CD14-positive monocyte (primary cell): ENCODE results near the gene CIAO2A. TPM values are rescaled to one million over a fixed set of nuclear protein-coding genes. Genes with fewer than 3 reads are reported as not detected.

Experiments
- DNase-seq, 3 donors: peaks; one replicate each; pipeline ENCODE4 v3.0.0-alpha.2; 2011 to 2022
- H2AFZ ChIP-seq: 2 replicates; pipeline ENCODE4 v1.6.0; 2012; ENCODE audit warnings: mild to moderate bottlenecking, low read depth, low read length, inconsistent platforms; ENCODE audit not compliant: insufficient read depth, poor library complexity, severe bottlenecking
- H3K27ac ChIP-seq, 2 donors: 1 replicate in 1 of 2; 2 replicates in 1 of 2; pipeline ENCODE4 v1.5.1; 2012 to 2013; ENCODE audit warnings: low read length in 2 of 2, control low read depth in 1 of 2, inconsistent platforms in 1 of 2, low read depth in 1 of 2, mild to moderate bottlenecking in 1 of 2
- H3K27me3 ChIP-seq, 2 donors: one replicate each; pipeline versions ENCODE4 v1.6.0 to v1.6.1; 2011 to 2013; ENCODE audit warnings: low read length in 2 of 2; ENCODE audit not compliant: control insufficient read depth in 2 of 2, insufficient read depth in 2 of 2
- H3K36me3 ChIP-seq, 2 donors: replicated peaks in 1 of 2; 1 replicate in 1 of 2; 2 replicates in 1 of 2; pipeline versions ENCODE4 v1.5.1 to v1.6.1; 2012 to 2013; ENCODE audit warnings: low read length in 2 of 2, control low read depth in 1 of 2, inconsistent platforms in 1 of 2, mild to moderate bottlenecking in 1 of 2; ENCODE audit not compliant: insufficient read depth in 2 of 2, control insufficient read depth in 1 of 2
- H3K4me1 ChIP-seq, 2 donors: 1 replicate in 1 of 2; 2 replicates in 1 of 2; pipeline versions ENCODE4 v1.5.1 to v1.6.1; 2012 to 2013; ENCODE audit warnings: low read length in 2 of 2, control low read depth in 1 of 2, inconsistent platforms in 1 of 2, mild to moderate bottlenecking in 1 of 2, moderate library complexity in 1 of 2; ENCODE audit not compliant: insufficient read depth in 2 of 2, control insufficient read depth in 1 of 2
- H3K4me2 ChIP-seq: replicated peaks from 2 replicates; pipeline ENCODE3; 2012; ENCODE audit warnings: low read length, moderate library complexity, mild to moderate bottlenecking; ENCODE audit not compliant: poor library complexity, severe bottlenecking; ENCODE audit errors: extremely low read depth
- H3K4me3 ChIP-seq, 3 experiments: fragments of 200-600 bp in 1 of 3; sonication (generic) in 1 of 3; replicated peaks in 1 of 3; 1 replicate in 2 of 3; 2 replicates in 1 of 3; pipeline ENCODE4 v1.5.1; 2011 to 2013; ENCODE audit warnings: low read length in 3 of 3, mild to moderate bottlenecking in 3 of 3, control low read depth in 2 of 3, low read depth in 2 of 3, inconsistent platforms in 1 of 3, moderate library complexity in 1 of 3
- H3K79me2 ChIP-seq: 2 replicates; pipeline ENCODE4 v1.6.0; 2012; ENCODE audit warnings: mild to moderate bottlenecking, control low read depth, inconsistent platforms, low read length, moderate library complexity; ENCODE audit not compliant: insufficient read depth
- H3K9ac ChIP-seq: 2 replicates; pipeline ENCODE4 v1.6.0; 2017; ENCODE audit warnings: low read length, mild to moderate bottlenecking; ENCODE audit not compliant: insufficient read depth, poor library complexity, severe bottlenecking
- H3K9me3 ChIP-seq, 2 donors: replicated peaks in 1 of 2; 1 replicate in 1 of 2; 2 replicates in 1 of 2; pipeline versions ENCODE4 v1.5.1 to v1.6.1; 2012 to 2013; ENCODE audit warnings: low read length in 2 of 2, control low read depth in 1 of 2; ENCODE audit not compliant: control insufficient read depth in 1 of 2, insufficient read depth in 1 of 2
- H4K20me1 ChIP-seq: 2 replicates; pipeline ENCODE4 v1.6.0; 2012; ENCODE audit warnings: mild to moderate bottlenecking, low read length, control low read depth, moderate library complexity; ENCODE audit not compliant: insufficient read depth
- H3K27ac Mint-ChIP-seq, 7 donors: one replicate each; pipeline ENCODE4 v1.8.0; 2020; ENCODE audit warnings: mild to moderate bottlenecking in 7 of 7, mixed read lengths in 7 of 7, moderate library complexity in 6 of 7, inconsistent platforms in 2 of 7
- H3K27me3 Mint-ChIP-seq, 3 donors: one replicate each; pipeline ENCODE4 v1.8.0; 2021 to 2022; ENCODE audit warnings: low read depth in 3 of 3, mild to moderate bottlenecking in 3 of 3, mixed read lengths in 3 of 3, moderate library complexity in 3 of 3, inconsistent platforms in 1 of 3
- H3K36me3 Mint-ChIP-seq, 2 donors: one replicate each; pipeline ENCODE4 v1.8.0; 2020; ENCODE audit warnings: mixed read lengths in 2 of 2, inconsistent platforms in 1 of 2, mild to moderate bottlenecking in 1 of 2
- H3K4me1 Mint-ChIP-seq: one replicate; pipeline ENCODE4 v1.8.0; 2020; ENCODE audit warnings: mild to moderate bottlenecking, mixed read lengths
- H3K4me3 Mint-ChIP-seq, 2 donors: one replicate each; pipeline ENCODE4 v1.8.0; 2020; ENCODE audit warnings: mild to moderate bottlenecking in 2 of 2, mixed read lengths in 2 of 2, moderate library complexity in 1 of 2
- H3K9me3 Mint-ChIP-seq, 7 donors: one replicate each; pipeline ENCODE4 v1.8.0; 2020 to 2022; ENCODE audit warnings: mixed read lengths in 7 of 7, mild to moderate bottlenecking in 6 of 7, moderate library complexity in 6 of 7, inconsistent platforms in 2 of 7
- CTCF ChIP-seq: fragments of 200-600 bp; IDR thresholded peaks from one replicate; pipeline ENCODE4 v1.8.0; 2022; ENCODE audit warnings: antibody characterized with exemption, mild to moderate bottlenecking
- WGBS: methylation state at CpG from one replicate; pipeline ENCODE4 v1.1.5; 2013; ENCODE audit warnings: missing lambda C conversion rate; ENCODE audit not compliant: insufficient coverage; 5-methylcytosine and 5-hydroxymethylcytosine counted together
- intact Hi-C, 2 donors: fragments of 100-400 bp; cut with micrococcal nuclease; formaldehyde crosslinking; loops; one replicate each; pipeline versions ENCODE4 v1.15.0 to v1.15.1; 2023
- polyA plus RNA-seq, 3 donors: library from polyadenylated mRNA; depleted of rRNA in 1 of 3; unstranded in 2 of 3; stranded (reverse) in 1 of 3; fragments of 300-500 nt in 2 of 3; fragments of >200 nt in 1 of 3; fragmentation: Illumina TruSeq in 2 of 3; gene quantifications; 1 replicate in 2 of 3; 2 replicates in 1 of 3; pipeline ENCODE4 v1.2.3, GENCODE V29; 2012 to 2021

The CIAO2A gene
- polyA plus RNA-seq, 3 donors = 98.2 to 265 (median 261) TPM

- peak; percentile 29 to 49 (median 44) for DNase-seq
- 29% methylated on average over 3 of the region's 7 CpGs for WGBS
- Histone ChIP-seq H3K9me3 (no peaks in the 10 kb centered on the region), H3K27me3 (peaks cover 0 to 28% of the 10 kb centered on the region in 2 donors), H3K4me2 (no peak overlapping the region), H3K4me1 (peaks cover 54 to 59% of the 10 kb centered on the region in 2 donors), H3K27ac (no peak overlapping the region), H2AFZ (no peak overlapping the region), H3K36me3 (no peaks in the 10 kb centered on the region), H3K4me3 (no peak overlapping the region), H3K9ac (no peak overlapping the region), H4K20me1 (peaks cover 10% of the 10 kb centered on the region), H3K79me2 (no peaks in the 10 kb centered on the region)
- H3K27me3 Mint-ChIP-seq = peaks cover 28 to 45% (median 42%) of the 10 kb centered on the region in 3 donors
- intact Hi-C loops = loop anchor here (5.0 kb wide), 2 partner anchors 42 to 57 kb away; no protein-coding TSS in a partner anchor
- H3K36me3 Mint-ChIP-seq = peaks cover 0 to 4% of the 10 kb centered on the region in 2 donors
- peaks cover 58% of the 10 kb centered on the region for H3K4me1 Mint-ChIP-seq
- peaks cover 0 to 2% (median 0%) of the 10 kb centered on the region in 7 donors for H3K9me3 Mint-ChIP-seq
- H3K27ac Mint-ChIP-seq = peak overlapping the region; percentile 40 to 78 (median 70)
- no peak for TF ChIP-seq CTCF
- peak overlapping the region; percentile 64 to 80 for H3K4me3 Mint-ChIP-seq
These were observed 49.1 kb downstream of the CIAO2A start for GRCh38 chr15:64044300-64045100.

- 100% methylated on average over 1 of the region's 4 CpGs for WGBS
- no peaks in the 10 kb centered on the region for H3K79me2 ChIP-seq
- peaks cover 46% of the 10 kb centered on the region for H3K4me1 Mint-ChIP-seq
- H3K9me3 Mint-ChIP-seq = peaks cover 0 to 2% (median 0%) of the 10 kb centered on the region in 7 donors
- no peak overlapping the region for H3K27ac ChIP-seq
- peaks cover 0 to 4% of the 10 kb centered on the region in 2 donors for H3K36me3 Mint-ChIP-seq
- H3K36me3 ChIP-seq = no peaks in the 10 kb centered on the region
- H3K9ac ChIP-seq = no peak overlapping the region
- peaks cover 0 to 10% of the 10 kb centered on the region in 2 donors for H3K27me3 ChIP-seq
- intact Hi-C loops = no loop called here
- no peaks in the 10 kb centered on the region for H3K9me3 ChIP-seq
- H3K4me1 ChIP-seq = peaks cover 19 to 28% of the 10 kb centered on the region in 2 donors
- no peak overlapping the region for H2AFZ ChIP-seq
- no peak overlapping the region for H3K4me3 ChIP-seq
- no peak for DNase-seq
- H4K20me1 ChIP-seq = no peaks in the 10 kb centered on the region
- no peak for TF ChIP-seq CTCF
- no peak overlapping the region for H3K4me2 ChIP-seq
- peak overlapping the region in 1 of 2 donors; percentile 13 for H3K4me3 Mint-ChIP-seq
- peaks cover 6 to 19% (median 18%) of the 10 kb centered on the region in 3 donors for H3K27me3 Mint-ChIP-seq
- no peak overlapping the region for H3K27ac Mint-ChIP-seq
These were observed 54.6 kb downstream of the CIAO2A start for GRCh38 chr15:64038878-64039610.
